GM12878 (cell line): Measurements from ENCODE around the gene NDUFA7. TPM values are rescaled to one million over a fixed set of nuclear protein-coding genes. Genes with fewer than 3 reads are reported as not detected.

Experiments used
- ATAC-seq: fragments of 200-7000 bp; cut with Tn5 transposase; 3 replicates; pipeline ENCODE4 v1.9.1; 2020; ENCODE audit warnings: mild to moderate bottlenecking, moderate library complexity
- BruUV-seq: library from RNA; stranded (reverse); fragments of 400-500 nt; replicated peaks from 2 replicates; lab custom pipeline; 2021; lab: Mats Ljungman, UMichigan
- CTCF ChIA-PET: fragments of 300-600 bp; sonication (Branson Sonifier 250); formaldehyde crosslinking; extraction: SDS; loops from one replicate; lab custom pipeline; 2021; ENCODE audit warnings: inconsistent platforms; lab: Yijun Ruan, JAX
- POLR2A ChIA-PET: fragments of 350-600 bp; formaldehyde crosslinking; extraction: SDS; loops from one replicate; lab custom pipeline; 2021; ENCODE audit warnings: inconsistent platforms; lab: Charles Lee
- RAD21 ChIA-PET: fragments of 300-600 bp; sonication (Branson Sonifier 250); formaldehyde crosslinking; loops from one replicate; lab custom pipeline; 2023; ENCODE audit warnings: antibody characterized with exemption; ENCODE audit not compliant: unreplicated experiment; lab: Charles Lee
- SMC1A ChIA-PET: fragments of 300-600 bp; sonication (Branson Sonifier 250); formaldehyde crosslinking; loops from one replicate; lab custom pipeline; 2023; ENCODE audit not compliant: unreplicated experiment, uncharacterized antibody; lab: Charles Lee
- DNase-seq: peaks from one replicate; pipeline ENCODE4 v3.0.0-alpha.2; 2011; ENCODE audit warnings: low read depth, low spot score
- FAIRE-seq: peaks from 3 replicates; lab custom pipeline; 2011; peaks lifted over from hg19 to GRCh38; lab: Jason Lieb, UNC
- H2AFZ ChIP-seq: 2 replicates; pipeline ENCODE4 v1.6.0; 2011; ENCODE audit warnings: low read depth, low read length, control low read depth; ENCODE audit not compliant: control insufficient read depth
- H3K27ac ChIP-seq: 2 replicates; pipeline ENCODE4 v1.5.1; 2011; ENCODE audit warnings: control low read depth; ENCODE audit not compliant: control insufficient read depth, insufficient read depth
- H3K27me3 ChIP-seq, 2 experiments: replicated peaks in 1 of 2; 2 replicates each; pipeline versions ENCODE4 v1.6.0 to v1.6.1; 2011; ENCODE audit warnings: low read length in 1 of 2; ENCODE audit not compliant: control insufficient read depth in 2 of 2, insufficient read depth in 2 of 2
- H3K36me3 ChIP-seq, 2 experiments: 2 replicates each; pipeline ENCODE4 v1.5.1; 2011; ENCODE audit warnings: low read length in 1 of 2; ENCODE audit not compliant: control insufficient read depth in 2 of 2, insufficient read depth in 2 of 2
- H3K4me1 ChIP-seq: 2 replicates; pipeline ENCODE4 v1.6.1; 2011; ENCODE audit warnings: mild to moderate bottlenecking, low read length, moderate library complexity, mixed read lengths; ENCODE audit not compliant: control insufficient read depth, insufficient read depth
- H3K4me2 ChIP-seq: 2 replicates; pipeline ENCODE4 v1.6.0; 2011; ENCODE audit warnings: control low read depth; ENCODE audit not compliant: control insufficient read depth, insufficient read depth
- H3K4me3 ChIP-seq: fragments of 200-600 bp; sonication (generic); 2 replicates; pipeline ENCODE4 v1.5.1; 2016
- H3K79me2 ChIP-seq: 2 replicates; pipeline ENCODE4 v1.6.0; 2011; ENCODE audit warnings: low read length; ENCODE audit not compliant: control insufficient read depth, insufficient read depth
- H3K9ac ChIP-seq: 2 replicates; pipeline ENCODE4 v1.8.0; 2011; ENCODE audit warnings: low read length, control low read depth, mixed read lengths; ENCODE audit not compliant: control insufficient read depth, insufficient read depth
- H3K9me3 ChIP-seq: replicated peaks from 3 replicates; pipeline ENCODE4 v1.5.1; 2011; ENCODE audit warnings: mild to moderate bottlenecking, low read length; ENCODE audit not compliant: control insufficient read depth, insufficient read depth
- H4K20me1 ChIP-seq: 2 replicates; pipeline ENCODE4 v1.6.0; 2011; ENCODE audit not compliant: control insufficient read depth, insufficient read depth
- BMI1 ChIP-seq: fragments of 450-650 bp; IDR thresholded peaks from 2 replicates; pipeline ENCODE4 v1.6.1; 2016; ENCODE audit warnings: mild to moderate bottlenecking, moderate library complexity, borderline replicate concordance
- HDAC6 ChIP-seq: fragments of 200-600 bp; sonication (generic); IDR thresholded peaks from one replicate; pipeline ENCODE4 v1.8.0; 2017; ENCODE audit warnings: antibody characterized with exemption; ENCODE audit not compliant: unreplicated experiment
- POLR2AphosphoS2 ChIP-seq: IDR thresholded peaks from 2 replicates; pipeline ENCODE4 v1.6.1; 2011; ENCODE audit warnings: low read depth, mild to moderate bottlenecking, low read length, improper control_type of control experiment, moderate library complexity
- RFX5 ChIP-seq: IDR thresholded peaks from 2 replicates; pipeline ENCODE4 v1.6.1; 2011; ENCODE audit warnings: low read depth, low read length, improper control_type of control experiment
- RUNX3 ChIP-seq: IDR thresholded peaks from 2 replicates; pipeline ENCODE4 v1.6.1; 2012; ENCODE audit warnings: low read length, inconsistent platforms
- SUZ12 ChIP-seq: fragments of 200-600 bp; sonication (generic); IDR thresholded peaks from one replicate; pipeline ENCODE4 v1.6.1; 2018; ENCODE audit warnings: antibody characterized with exemption, mild to moderate bottlenecking; ENCODE audit not compliant: unreplicated experiment
- TBL1XR1 ChIP-seq: IDR thresholded peaks from 2 replicates; pipeline ENCODE4 v1.6.1; 2012; ENCODE audit warnings: low read depth, low read length, improper control_type of control experiment
- WGBS: methylation state at CpG from one replicate; pipeline ENCODE4 v1.1.6; 2016; ENCODE audit warnings: low lambda C conversion rate; ENCODE audit not compliant: insufficient replicate concordance, insufficient coverage; ENCODE audit errors: missing lambda C conversion rate; 5-methylcytosine and 5-hydroxymethylcytosine counted together
- in situ Hi-C: fragments of 300-500 bp; cut with MboI; formaldehyde crosslinking; loops from 9 replicates; pipeline ENCODE4 v1.14.3; 2018; ENCODE audit warnings: mixed read lengths
- intact Hi-C: fragments of 100-400 bp; cut with micrococcal nuclease; formaldehyde crosslinking; loops from one replicate; pipeline ENCODE4 v1.14.2; 2022; ENCODE audit not compliant: unreplicated experiment
- polyA plus RNA-seq, 11 experiments: library from polyadenylated mRNA; depleted of rRNA in 4 of 11; unstranded in 6 of 11; stranded (reverse) in 5 of 11; fragments of >200 nt; fragmentation: Nextera tagmentation in 4 of 11; fragmentation: Illumina TruSeq in 1 of 11; extraction: Ambion mirVana in 4 of 11; extraction: Trizol in 1 of 11; gene quantifications; 1 replicate in 1 of 11; 2 replicates in 10 of 11; pipeline versions ENCODE4 v1.2.1 to v1.2.3, GENCODE V29; 2011 to 2016; ENCODE audit warnings: inconsistent platforms in 2 of 11, missing spikeins in 2 of 11, low read depth in 1 of 11
- total RNA-seq, 4 experiments: library from RNA; depleted of rRNA in 3 of 4; stranded (reverse); fragments of >200 nt in 3 of 4; fragmentation: Illumina TruSeq in 1 of 4; extraction: Trizol in 1 of 4; gene quantifications; 2 replicates each; pipeline versions ENCODE4 v1.2.1 to v1.2.3, GENCODE V29; 2013 to 2021
- TF ChIP-seq, protein P1 (sequence below): IDR thresholded peaks from 2 replicates; pipeline ENCODE4 v1.6.1; 2012; ENCODE audit warnings: low read depth, low read length, improper control_type of control experiment
- TF ChIP-seq, protein P2 (sequence below): IDR thresholded peaks from 2 replicates; pipeline ENCODE4 v1.6.1; 2012; ENCODE audit warnings: low read length, inconsistent platforms
- TF ChIP-seq, protein P3 (sequence below), 3 experiments: IDR thresholded peaks in 2 of 3; conservative IDR thresholded peaks in 1 of 3; 2 replicates each; pipeline ENCODE4 v1.5.1; 2011; ENCODE audit warnings: low read depth in 3 of 3, low read length in 3 of 3, mild to moderate bottlenecking in 3 of 3, control low read depth in 2 of 3, moderate library complexity in 2 of 3, inconsistent platforms in 1 of 3, mixed read lengths in 1 of 3; ENCODE audit not compliant: control insufficient read depth in 2 of 3, insufficient read depth in 1 of 3; ENCODE audit errors: extremely low read depth in 1 of 3

The NDUFA7 gene
- total and polyA plus RNA-seq, 10 of the 15 experiments (the other 5 are each of a cell fraction or from before 2014, with no cell fraction given): 79.0 to 360 (median 174) TPM

DNA sequence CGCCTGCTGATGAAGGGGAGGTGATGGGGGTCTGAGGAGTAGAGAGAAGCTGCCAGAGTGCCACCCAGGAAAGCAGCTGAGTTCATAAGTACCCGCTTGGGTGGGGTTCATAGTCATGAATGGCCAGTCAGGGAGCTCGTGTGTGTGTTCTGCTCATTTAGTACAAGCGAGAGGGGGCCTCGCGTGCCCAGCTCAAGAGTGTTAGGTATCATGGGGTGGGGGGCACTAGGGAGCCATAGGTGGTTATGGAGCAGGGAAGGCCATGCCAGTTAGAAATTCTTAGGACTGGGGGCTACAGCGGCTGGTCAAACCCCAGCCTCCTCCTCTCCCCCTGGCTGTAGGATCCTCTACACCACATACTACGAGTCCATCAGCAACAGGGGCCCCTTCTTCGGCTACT, 59.8 kb downstream of the NDUFA7 start:
- FAIRE-seq: no peak
- Histone ChIP-seq H3K27ac (no peak overlapping the region), H3K36me3 (peaks cover 12 to 19% of the 10 kb centered on the region in 2 experiments; a peak in 3 of 4 replicates), H3K9me3 (no peaks in the 10 kb centered on the region)
- SMC1A ChIA-PET: no interaction called here
- no peak for TF ChIP-seq SUZ12
- no peak for TF ChIP-seq HDAC6
- no peak for TF ChIP-seq RFX5
- no peak for TF ChIP-seq BMI1
- TF ChIP-seq RUNX3: no peak
- TF ChIP-seq, protein P1, sequence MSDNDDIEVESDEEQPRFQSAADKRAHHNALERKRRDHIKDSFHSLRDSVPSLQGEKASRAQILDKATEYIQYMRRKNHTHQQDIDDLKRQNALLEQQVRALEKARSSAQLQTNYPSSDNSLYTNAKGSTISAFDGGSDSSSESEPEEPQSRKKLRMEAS: no peak
- TF ChIP-seq TBL1XR1: no peak
- TF ChIP-seq, protein P2, sequence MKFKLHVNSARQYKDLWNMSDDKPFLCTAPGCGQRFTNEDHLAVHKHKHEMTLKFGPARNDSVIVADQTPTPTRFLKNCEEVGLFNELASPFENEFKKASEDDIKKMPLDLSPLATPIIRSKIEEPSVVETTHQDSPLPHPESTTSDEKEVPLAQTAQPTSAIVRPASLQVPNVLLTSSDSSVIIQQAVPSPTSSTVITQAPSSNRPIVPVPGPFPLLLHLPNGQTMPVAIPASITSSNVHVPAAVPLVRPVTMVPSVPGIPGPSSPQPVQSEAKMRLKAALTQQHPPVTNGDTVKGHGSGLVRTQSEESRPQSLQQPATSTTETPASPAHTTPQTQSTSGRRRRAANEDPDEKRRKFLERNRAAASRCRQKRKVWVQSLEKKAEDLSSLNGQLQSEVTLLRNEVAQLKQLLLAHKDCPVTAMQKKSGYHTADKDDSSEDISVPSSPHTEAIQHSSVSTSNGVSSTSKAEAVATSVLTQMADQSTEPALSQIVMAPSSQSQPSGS: no peak
- TF ChIP-seq POLR2AphosphoS2: no peak
- TF ChIP-seq, protein P3, sequence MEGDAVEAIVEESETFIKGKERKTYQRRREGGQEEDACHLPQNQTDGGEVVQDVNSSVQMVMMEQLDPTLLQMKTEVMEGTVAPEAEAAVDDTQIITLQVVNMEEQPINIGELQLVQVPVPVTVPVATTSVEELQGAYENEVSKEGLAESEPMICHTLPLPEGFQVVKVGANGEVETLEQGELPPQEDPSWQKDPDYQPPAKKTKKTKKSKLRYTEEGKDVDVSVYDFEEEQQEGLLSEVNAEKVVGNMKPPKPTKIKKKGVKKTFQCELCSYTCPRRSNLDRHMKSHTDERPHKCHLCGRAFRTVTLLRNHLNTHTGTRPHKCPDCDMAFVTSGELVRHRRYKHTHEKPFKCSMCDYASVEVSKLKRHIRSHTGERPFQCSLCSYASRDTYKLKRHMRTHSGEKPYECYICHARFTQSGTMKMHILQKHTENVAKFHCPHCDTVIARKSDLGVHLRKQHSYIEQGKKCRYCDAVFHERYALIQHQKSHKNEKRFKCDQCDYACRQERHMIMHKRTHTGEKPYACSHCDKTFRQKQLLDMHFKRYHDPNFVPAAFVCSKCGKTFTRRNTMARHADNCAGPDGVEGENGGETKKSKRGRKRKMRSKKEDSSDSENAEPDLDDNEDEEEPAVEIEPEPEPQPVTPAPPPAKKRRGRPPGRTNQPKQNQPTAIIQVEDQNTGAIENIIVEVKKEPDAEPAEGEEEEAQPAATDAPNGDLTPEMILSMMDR (IDR thresholded peaks at IDR 0.05 in 2 of 3, conservative IDR thresholded peaks at IDR 0.05 in 1 of 3; ENCODE audit: control insufficient read depth in 2 of 3, extremely low read depth in 1 of 3, insufficient read depth in 1 of 3, low read depth in 3 of 3, low read length in 3 of 3): no peak
- TF ChIP-seq, all 136 proteins: peak for 0
- Histone ChIP-seq H3K4me3 (no peak overlapping the region), H4K20me1 (no peaks in the 10 kb centered on the region), H3K4me2 (no peak overlapping the region), H3K79me2 (no peaks in the 10 kb centered on the region), H3K9ac (no peak overlapping the region), H3K4me1 (no peaks in the 10 kb centered on the region), H3K27me3 (no peaks in the 10 kb centered on the region), H2AFZ (no peak overlapping the region)
- DNase-seq (no peak), ATAC-seq (no peak)
- in situ Hi-C loops: no loop called here
- ChIA-PET POLR2A (no interaction called here), CTCF (interaction anchor here (0.9 kb wide), 1 partner anchor 8 kb away, joined by 3 read pairs; no protein-coding TSS in a partner anchor), RAD21 (interaction anchor here (0.6 kb wide), 1 partner anchor 54 kb away, joined by 3 read pairs; no protein-coding TSS in a partner anchor)
- BruUV-seq: no TSS peak
- 99% methylated on average over 9 of the region's 9 CpGs for WGBS
- intact Hi-C loops: no loop called here

Other genes with a start within 250 kb of the NDUFA7 start
Only the 7 nearest of the 11 such genes appear.
- gene CERS4, start 112.0 kb downstream of the NDUFA7 start, total RNA-seq (2014; rRNA removed): 46.3 and 46.8 TPM in 2 replicates
- gene CERS4, start 112.0 kb downstream of the NDUFA7 start, total RNA-seq (2014; rRNA removed; fragmentation: Illumina TruSeq; extraction: Trizol): 17.3 and 18.2 TPM in 2 replicates
- 41.7 and 43.1 TPM in 2 replicates for gene CERS4, start 112.0 kb downstream of the NDUFA7 start, total RNA-seq (2021)
- gene CERS4, start 112.0 kb downstream of the NDUFA7 start, polyA plus RNA-seq (2011; rRNA removed): 29.5 and 62.1 TPM in 2 replicates
- gene CERS4, start 112.0 kb downstream of the NDUFA7 start, polyA plus RNA-seq (2014; fragmentation: Illumina TruSeq; extraction: Trizol): 12.7 and 16.2 TPM in 2 replicates
- gene CERS4, start 112.0 kb downstream of the NDUFA7 start, polyA plus RNA-seq (2014; fragmentation: Nextera tagmentation; extraction: Ambion mirVana): 1 to 10 TPM in 1 of 2 experiments, under 1 TPM in 1; 0.34 to 1.9 TPM
- 53.6 and 55.4 TPM in 2 replicates for gene CERS4, start 112.0 kb downstream of the NDUFA7 start, polyA plus RNA-seq (2014; rRNA removed)
- 10 to 100 TPM; 19.9 to 21.6 TPM for gene CERS4, start 112.0 kb downstream of the NDUFA7 start, polyA plus RNA-seq (2016; fragmentation: Nextera tagmentation; extraction: Ambion mirVana)
- 49.9 and 62.2 TPM in 2 replicates for gene CD320, start 13.0 kb downstream of the NDUFA7 start, total RNA-seq (2014; rRNA removed)
- gene CD320, start 13.0 kb downstream of the NDUFA7 start, total RNA-seq (2014; rRNA removed; fragmentation: Illumina TruSeq; extraction: Trizol): 17.2 and 19.6 TPM in 2 replicates
- 72.4 and 74.6 TPM in 2 replicates for gene CD320, start 13.0 kb downstream of the NDUFA7 start, total RNA-seq (2021)
- 11.6 and 30.7 TPM in 2 replicates for gene CD320, start 13.0 kb downstream of the NDUFA7 start, polyA plus RNA-seq (2011; rRNA removed)
- gene CD320, start 13.0 kb downstream of the NDUFA7 start, polyA plus RNA-seq (2014; fragmentation: Illumina TruSeq; extraction: Trizol): 3.7 and 16.2 TPM in 2 replicates
- 1 to 10 TPM; 1.1 to 3.5 TPM for gene CD320, start 13.0 kb downstream of the NDUFA7 start, polyA plus RNA-seq (2014; fragmentation: Nextera tagmentation; extraction: Ambion mirVana)
- gene CD320, start 13.0 kb downstream of the NDUFA7 start, polyA plus RNA-seq (2014; rRNA removed): 68.1 and 78.8 TPM in 2 replicates
- gene CD320, start 13.0 kb downstream of the NDUFA7 start, polyA plus RNA-seq (2016; fragmentation: Nextera tagmentation; extraction: Ambion mirVana): 100 to 1,000 TPM; 117 to 134 TPM
- gene RPS28, start 121 bp upstream of the NDUFA7 start, total RNA-seq (2014; rRNA removed): 1,809 and 1,831 TPM in 2 replicates
- 396 and 422 TPM in 2 replicates for gene RPS28, start 121 bp upstream of the NDUFA7 start, total RNA-seq (2014; rRNA removed; fragmentation: Illumina TruSeq; extraction: Trizol)
- gene RPS28, start 121 bp upstream of the NDUFA7 start, total RNA-seq (2021): 3,081 and 3,150 TPM in 2 replicates
- 502 and 657 TPM in 2 replicates for gene RPS28, start 121 bp upstream of the NDUFA7 start, polyA plus RNA-seq (2011; rRNA removed)
- 73.8 and 651 TPM in 2 replicates for gene RPS28, start 121 bp upstream of the NDUFA7 start, polyA plus RNA-seq (2014; fragmentation: Illumina TruSeq; extraction: Trizol)
- 1,000 to 10,000 TPM; 3,036 to 3,905 TPM for gene RPS28, start 121 bp upstream of the NDUFA7 start, polyA plus RNA-seq (2014; fragmentation: Nextera tagmentation; extraction: Ambion mirVana)
- 1,927 and 2,346 TPM in 2 replicates for gene RPS28, start 121 bp upstream of the NDUFA7 start, polyA plus RNA-seq (2014; rRNA removed)
- gene RPS28, start 121 bp upstream of the NDUFA7 start, polyA plus RNA-seq (2016; fragmentation: Nextera tagmentation; extraction: Ambion mirVana): 1,000 to 10,000 TPM; 1,324 to 1,329 TPM
- gene KANK3, start 21.9 kb upstream of the NDUFA7 start, total RNA-seq (2014; rRNA removed): 0.45 and 0.54 TPM in 2 replicates
- 0.22 TPM in 1 of 2 replicates, not detected in the other for gene KANK3, start 21.9 kb upstream of the NDUFA7 start, total RNA-seq (2014; rRNA removed; fragmentation: Illumina TruSeq; extraction: Trizol)
- 0.26 and 0.56 TPM in 2 replicates for gene KANK3, start 21.9 kb upstream of the NDUFA7 start, total RNA-seq (2021)
- 0.05 TPM in 1 of 2 replicates, not detected in the other for gene KANK3, start 21.9 kb upstream of the NDUFA7 start, polyA plus RNA-seq (2011; rRNA removed)
- gene KANK3, start 21.9 kb upstream of the NDUFA7 start, polyA plus RNA-seq (2014; fragmentation: Illumina TruSeq; extraction: Trizol): 0.03 TPM in 1 of 2 replicates, not detected in the other
- under 1 TPM in 1 of 2 experiments, not detected in 1; 0.07 TPM for gene KANK3, start 21.9 kb upstream of the NDUFA7 start, polyA plus RNA-seq (2014; fragmentation: Nextera tagmentation; extraction: Ambion mirVana)
- 0.18 and 0.57 TPM in 2 replicates for gene KANK3, start 21.9 kb upstream of the NDUFA7 start, polyA plus RNA-seq (2014; rRNA removed)
- under 1 TPM; 0.62 to 0.93 TPM for gene KANK3, start 21.9 kb upstream of the NDUFA7 start, polyA plus RNA-seq (2016; fragmentation: Nextera tagmentation; extraction: Ambion mirVana)
- not detected in 2 replicates for gene ANGPTL4, start 42.8 kb upstream of the NDUFA7 start, total RNA-seq (2014; rRNA removed)
- not detected in 2 replicates for gene ANGPTL4, start 42.8 kb upstream of the NDUFA7 start, total RNA-seq (2014; rRNA removed; fragmentation: Illumina TruSeq; extraction: Trizol)
- not detected in 2 replicates for gene ANGPTL4, start 42.8 kb upstream of the NDUFA7 start, total RNA-seq (2021)
- 0.12 and 0.45 TPM in 2 replicates for gene ANGPTL4, start 42.8 kb upstream of the NDUFA7 start, polyA plus RNA-seq (2011; rRNA removed)
- gene ANGPTL4, start 42.8 kb upstream of the NDUFA7 start, polyA plus RNA-seq (2014; fragmentation: Illumina TruSeq; extraction: Trizol): not detected in 2 replicates
- not detected for gene ANGPTL4, start 42.8 kb upstream of the NDUFA7 start, polyA plus RNA-seq (2014; fragmentation: Nextera tagmentation; extraction: Ambion mirVana)
- gene ANGPTL4, start 42.8 kb upstream of the NDUFA7 start, polyA plus RNA-seq (2014; rRNA removed): not detected in 2 replicates
- not detected for gene ANGPTL4, start 42.8 kb upstream of the NDUFA7 start, polyA plus RNA-seq (2016; fragmentation: Nextera tagmentation; extraction: Ambion mirVana)
- 8.8 and 9.2 TPM in 2 replicates for gene RAB11B, start 69.0 kb upstream of the NDUFA7 start, total RNA-seq (2014; rRNA removed)
- 6.3 and 7.0 TPM in 2 replicates for gene RAB11B, start 69.0 kb upstream of the NDUFA7 start, total RNA-seq (2014; rRNA removed; fragmentation: Illumina TruSeq; extraction: Trizol)
- 75.3 and 82.5 TPM in 2 replicates for gene RAB11B, start 69.0 kb upstream of the NDUFA7 start, total RNA-seq (2021)
- gene RAB11B, start 69.0 kb upstream of the NDUFA7 start, polyA plus RNA-seq (2011; rRNA removed): 11.5 and 25.7 TPM in 2 replicates
- gene RAB11B, start 69.0 kb upstream of the NDUFA7 start, polyA plus RNA-seq (2014; fragmentation: Illumina TruSeq; extraction: Trizol): 6.0 and 10.2 TPM in 2 replicates
- gene RAB11B, start 69.0 kb upstream of the NDUFA7 start, polyA plus RNA-seq (2014; fragmentation: Nextera tagmentation; extraction: Ambion mirVana): 1 to 10 TPM in 1 of 2 experiments, under 1 TPM in 1; 0.92 to 2.6 TPM
- 56.7 and 66.6 TPM in 2 replicates for gene RAB11B, start 69.0 kb upstream of the NDUFA7 start, polyA plus RNA-seq (2014; rRNA removed)
- 10 to 100 TPM; 63.3 to 75.6 TPM for gene RAB11B, start 69.0 kb upstream of the NDUFA7 start, polyA plus RNA-seq (2016; fragmentation: Nextera tagmentation; extraction: Ambion mirVana)
- gene MARCHF2, start 91.9 kb upstream of the NDUFA7 start, total RNA-seq (2014; rRNA removed): 29.2 and 30.3 TPM in 2 replicates
- 7.4 TPM in 2 replicates for gene MARCHF2, start 91.9 kb upstream of the NDUFA7 start, total RNA-seq (2014; rRNA removed; fragmentation: Illumina TruSeq; extraction: Trizol)
- 12.3 and 14.3 TPM in 2 replicates for gene MARCHF2, start 91.9 kb upstream of the NDUFA7 start, total RNA-seq (2021)
- 1.8 and 4.7 TPM in 2 replicates for gene MARCHF2, start 91.9 kb upstream of the NDUFA7 start, polyA plus RNA-seq (2011; rRNA removed)
- 3.3 and 5.9 TPM in 2 replicates for gene MARCHF2, start 91.9 kb upstream of the NDUFA7 start, polyA plus RNA-seq (2014; fragmentation: Illumina TruSeq; extraction: Trizol)
- gene MARCHF2, start 91.9 kb upstream of the NDUFA7 start, polyA plus RNA-seq (2014; fragmentation: Nextera tagmentation; extraction: Ambion mirVana): 1 to 10 TPM; 1.6 to 2.8 TPM
- 14.9 and 23.3 TPM in 2 replicates for gene MARCHF2, start 91.9 kb upstream of the NDUFA7 start, polyA plus RNA-seq (2014; rRNA removed)
- gene MARCHF2, start 91.9 kb upstream of the NDUFA7 start, polyA plus RNA-seq (2016; fragmentation: Nextera tagmentation; extraction: Ambion mirVana): 10 to 100 TPM; 15.5 to 16.4 TPM